DOHH2 (cell line): ENCODE data around the gene PYGM.

ENCODE experiments used
- H3F3A ChIP-seq: fragments of 200-600 bp; sonication (generic), shearing (Covaris generic); 2 replicates; pipeline ENCODE4 v1.6.0; 2016; ENCODE audit warnings: antibody characterized with exemption, mild to moderate bottlenecking; ENCODE audit not compliant: control insufficient read depth, insufficient read depth
- H3K27ac ChIP-seq: fragments of 200-600 bp; sonication (generic); 2 replicates; pipeline ENCODE4 v1.5.1; 2014; ENCODE audit warnings: low read depth, mild to moderate bottlenecking, low read length, moderate library complexity
- H3K27me3 ChIP-seq: fragments of 200-600 bp; sonication (generic); 2 replicates; pipeline ENCODE4 v1.6.1; 2014; ENCODE audit warnings: mild to moderate bottlenecking, low read length, mixed read lengths; ENCODE audit not compliant: control insufficient read depth
- H3K36me3 ChIP-seq: fragments of 200-600 bp; sonication (generic); 2 replicates; pipeline ENCODE4 v1.6.1; 2014; ENCODE audit warnings: mild to moderate bottlenecking, low read length, moderate library complexity, mixed read lengths; ENCODE audit not compliant: control insufficient read depth
- H3K4me1 ChIP-seq: fragments of 200-600 bp; sonication (generic); 2 replicates; pipeline ENCODE4 v1.6.1; 2014; ENCODE audit warnings: mild to moderate bottlenecking, low read length, mixed read lengths; ENCODE audit not compliant: control insufficient read depth
- H3K4me2 ChIP-seq: fragments of 200-600 bp; sonication (generic); 2 replicates; pipeline ENCODE4 v1.6.0; 2014; ENCODE audit warnings: mild to moderate bottlenecking, low read length, moderate library complexity
- H3K4me3 ChIP-seq: fragments of 200-600 bp; sonication (generic); 2 replicates; pipeline ENCODE4 v1.5.1; 2014; ENCODE audit warnings: mild to moderate bottlenecking, low read length, mixed read lengths
- H3K79me2 ChIP-seq: fragments of 200-600 bp; sonication (generic); 2 replicates; pipeline ENCODE4 v1.6.1; 2014; ENCODE audit warnings: mild to moderate bottlenecking, low read length, mixed read lengths; ENCODE audit not compliant: control insufficient read depth
- H3K9me2 ChIP-seq: fragments of 200-600 bp; sonication (generic); replicated peaks from 2 replicates; pipeline ENCODE4 v1.6.1; 2014; ENCODE audit warnings: mild to moderate bottlenecking, low read length, mixed read lengths; ENCODE audit not compliant: control insufficient read depth
- H3K9me3 ChIP-seq: fragments of 200-600 bp; sonication (generic); 2 replicates; pipeline ENCODE4 v1.6.1; 2014; ENCODE audit warnings: antibody characterized with exemption, low read length, mixed read lengths; ENCODE audit not compliant: control insufficient read depth, insufficient read depth
- H4K20me1 ChIP-seq: fragments of 200-600 bp; sonication (generic); 2 replicates; pipeline ENCODE4 v1.6.0; 2014; ENCODE audit warnings: low read depth, mild to moderate bottlenecking, antibody characterized with exemption, low read length, moderate library complexity; ENCODE audit not compliant: control insufficient read depth, insufficient read depth
- CTCF ChIP-seq: fragments of 200-600 bp; sonication (generic); IDR thresholded peaks from one replicate; pipeline ENCODE4 v1.5.1; 2014; ENCODE audit warnings: antibody characterized with exemption, mild to moderate bottlenecking, low read depth, low read length; ENCODE audit not compliant: poor library complexity, severe bottlenecking
- EZH2phosphoT487 ChIP-seq: fragments of 200-600 bp; sonication (generic); IDR thresholded peaks from 2 replicates; pipeline ENCODE4 v1.6.1; 2017; ENCODE audit warnings: borderline replicate concordance, mild to moderate bottlenecking, antibody characterized with exemption, low read length, moderate library complexity, mixed read lengths

The PYGM gene

GRCh38 chr11:64714666-64715065 is 45.1 kb downstream of the PYGM start:
- H4K20me1 ChIP-seq: no peaks in the 10 kb centered on the region
- 0 out of 2 replicates have a peak overlapping the region, but pooled peaks have one; percentile 21 for H3K4me2 ChIP-seq
- H3K4me3 ChIP-seq: no peak overlapping the region
- no peaks in the 10 kb centered on the region for H3K9me2 ChIP-seq
- no peaks in the 10 kb centered on the region for H3K9me3 ChIP-seq
- H3K27me3 ChIP-seq: peaks cover 71% of the 10 kb centered on the region
- no peaks in the 10 kb centered on the region for H3K36me3 ChIP-seq
- peaks cover 15% of the 10 kb centered on the region for H3K4me1 ChIP-seq
- H3K27ac ChIP-seq: no peak overlapping the region
- TF ChIP-seq EZH2phosphoT487 (no peak), CTCF (no peak)
- H3K79me2 ChIP-seq: no peaks in the 10 kb centered on the region
- H3F3A ChIP-seq: 0 out of 2 replicates have a peak, but pooled peaks cover 3% of the 10 kb centered on the region

GRCh38 chr11:64713781-64714363 is 45.9 kb downstream of the PYGM start:
- H3K4me1 ChIP-seq: peaks cover 15% of the 10 kb centered on the region
- H3K27ac ChIP-seq: no peak overlapping the region
- no peaks in the 10 kb centered on the region for H3K9me2 ChIP-seq
- H3K79me2 ChIP-seq: no peaks in the 10 kb centered on the region
- H3K27me3 ChIP-seq: peaks cover 69% of the 10 kb centered on the region
- H3K4me3 ChIP-seq: no peak overlapping the region
- no peaks in the 10 kb centered on the region for H4K20me1 ChIP-seq
- no peak for TF ChIP-seq CTCF
- no peak for TF ChIP-seq EZH2phosphoT487
- no peaks in the 10 kb centered on the region for H3K9me3 ChIP-seq
- H3K36me3 ChIP-seq: no peaks in the 10 kb centered on the region
- H3K4me2 ChIP-seq: no peak overlapping the region
- 0 out of 2 replicates have a peak, but pooled peaks cover 3% of the 10 kb centered on the region for H3F3A ChIP-seq

- Histone ChIP-seq H3K4me2 (no peak overlapping the region), H3K9me2 (no peaks in the 10 kb centered on the region), H3K4me1 (peaks cover 19% of the 10 kb centered on the region), H3K9me3 (no peaks in the 10 kb centered on the region), H3K36me3 (no peaks in the 10 kb centered on the region), H3K4me3 (no peak overlapping the region), H3K79me2 (no peaks in the 10 kb centered on the region), H4K20me1 (no peaks in the 10 kb centered on the region), H3K27ac (no peak overlapping the region), H3K27me3 (peaks cover 68% of the 10 kb centered on the region), H3F3A (peaks cover 3% of the 10 kb centered on the region; the same call in 1 of the 2 replicates)
- TF ChIP-seq EZH2phosphoT487 (no peak), CTCF (no peak)
Measured at GRCh38 chr11:64713016-64713707, 46.6 kb downstream of the PYGM start.
